ENCODE measurements around the gene MUC4.
"Not testable (repeated sequence)": the region's sequence is repeated elsewhere in the genome, so short reads cannot be mapped to it uniquely, and the experiment has no call there.

MUC4 gene

GRCh38 chr3:195731356-195731905 lies 80.3 kb downstream of the MUC4 start:
- Histone ChIP-seq H3K27me3 (ENCODE audit: insufficient read depth, low read length) (peaks cover 27% of the 10 kb centered on the region), H3K9ac (ENCODE audit: low read length) (no peak overlapping the region), H3K4me3 (ENCODE audit: low read depth, low read length, poor library complexity, severe bottlenecking) (no peak overlapping the region), H3K4me2 (ENCODE audit: low read length) (no peak overlapping the region), H3K36me3 (ENCODE audit: insufficient read depth, low read length) (no peaks in the 10 kb centered on the region), H3K9me3 (ENCODE audit: low read length) (no peaks in the 10 kb centered on the region), H3K9me2 (ENCODE audit: low read depth, low read length) (no peaks in the 10 kb centered on the region), H3K4me1 (ENCODE audit: insufficient read depth, low read length, severe bottlenecking) (no peaks in the 10 kb centered on the region), H2AFZ (ENCODE audit: low read length) (no peak overlapping the region), H3K27ac (ENCODE audit: low read depth, low read length, poor library complexity, severe bottlenecking) (no peak overlapping the region), H3F3A (ENCODE audit: insufficient read depth, low read length) (no peaks in the 10 kb centered on the region), H4K20me1 (ENCODE audit: insufficient read depth, low read length) (no peaks in the 10 kb centered on the region), H3K79me2 (ENCODE audit: insufficient read depth, low read length) (no peaks in the 10 kb centered on the region)
- TF ChIP-seq EZH2 (IDR thresholded peaks at IDR 0.05; ENCODE audit: borderline replicate concordance, low read length) = no peak
- TF ChIP-seq CTCF (IDR thresholded peaks at IDR 0.05; ENCODE audit: low read length) = no peak

GRCh38 chr3:195729476-195730251 lies 82.1 kb downstream of the MUC4 start:
- Histone ChIP-seq H3K27me3 (ENCODE audit: insufficient read depth, low read length) (peaks cover 15% of the 10 kb centered on the region), H3K27ac (ENCODE audit: low read depth, low read length, poor library complexity, severe bottlenecking) (no peak overlapping the region), H3K79me2 (ENCODE audit: insufficient read depth, low read length) (no peaks in the 10 kb centered on the region), H3F3A (ENCODE audit: insufficient read depth, low read length) (no peaks in the 10 kb centered on the region), H3K9me2 (ENCODE audit: low read depth, low read length) (no peaks in the 10 kb centered on the region), H3K4me1 (ENCODE audit: insufficient read depth, low read length, severe bottlenecking) (no peaks in the 10 kb centered on the region), H3K4me2 (ENCODE audit: low read length) (no peak overlapping the region), H3K9me3 (ENCODE audit: low read length) (no peaks in the 10 kb centered on the region), H2AFZ (ENCODE audit: low read length) (no peak overlapping the region), H3K9ac (ENCODE audit: low read length) (no peak overlapping the region), H4K20me1 (ENCODE audit: insufficient read depth, low read length) (no peaks in the 10 kb centered on the region), H3K36me3 (ENCODE audit: insufficient read depth, low read length) (no peaks in the 10 kb centered on the region), H3K4me3 (ENCODE audit: low read depth, low read length, poor library complexity, severe bottlenecking) (no peak overlapping the region)
- no peak for TF ChIP-seq EZH2 (IDR thresholded peaks at IDR 0.05; ENCODE audit: borderline replicate concordance, low read length)
- no peak for TF ChIP-seq CTCF (IDR thresholded peaks at IDR 0.05; ENCODE audit: low read length)

GRCh38 chr3:195728789-195729188 lies 82.9 kb downstream of the MUC4 start:
- H3K27me3 ChIP-seq (ENCODE audit: insufficient read depth, low read length) = peaks cover 15% of the 10 kb centered on the region
- not testable (repeated sequence) for H3K4me2 ChIP-seq (ENCODE audit: low read length); H3K9me2 ChIP-seq (ENCODE audit: low read depth, low read length); H3K4me3 ChIP-seq (ENCODE audit: low read depth, low read length, poor library complexity, severe bottlenecking); H3K4me1 ChIP-seq (ENCODE audit: insufficient read depth, low read length, severe bottlenecking); H4K20me1 ChIP-seq (ENCODE audit: insufficient read depth, low read length); H3K79me2 ChIP-seq (ENCODE audit: insufficient read depth, low read length); H3K27ac ChIP-seq (ENCODE audit: low read depth, low read length, poor library complexity, severe bottlenecking); H3K9ac ChIP-seq (ENCODE audit: low read length); H3K36me3 ChIP-seq (ENCODE audit: insufficient read depth, low read length); H3K9me3 ChIP-seq (ENCODE audit: low read length); H2AFZ ChIP-seq (ENCODE audit: low read length); H3F3A ChIP-seq (ENCODE audit: insufficient read depth, low read length)

Data from OCI-LY1 (cell line).